Activated CD8-positive, alpha-beta T cell treated with anti-CD3 and anti-CD28 coated beads, Interleukin-2, amount 10 ng/mL, durations not matched to agents 7 days and 5 days (primary cell): Measurements from ENCODE around the gene ATG14. TPM values are rescaled to one million over a fixed set of nuclear protein-coding genes. Genes with fewer than 3 reads are reported as not detected.
"Not testable (repeated sequence)": the region's sequence is repeated elsewhere in the genome, so short reads cannot be mapped to it uniquely, and the experiment has no call there.

Experiments
- ATAC-seq: fragments of 150-1000 bp; cut with Tn5 transposase; one replicate; pipeline ENCODE4 v1.10.0; 2021; ENCODE audit warnings: moderate library complexity
- CTCF ChIA-PET: fragments of 350-600 bp; sonication (Branson Sonifier 250); formaldehyde crosslinking; loops from one replicate; lab custom pipeline; 2021; ENCODE audit warnings: antibody characterized with exemption; lab: Charles Lee
- POLR2A ChIA-PET: fragments of 350-600 bp; sonication (Branson Sonifier 250); formaldehyde crosslinking; loops from one replicate; lab custom pipeline; 2021; ENCODE audit warnings: antibody characterized with exemption; lab: Charles Lee
- DNase-seq: peaks from one replicate; pipeline ENCODE4 v3.0.0-alpha.2; 2020
- H3K27ac Mint-ChIP-seq: one replicate; pipeline ENCODE4 v1.8.0; 2021; ENCODE audit warnings: mild to moderate bottlenecking, mixed read lengths
- H3K27me3 Mint-ChIP-seq: one replicate; pipeline ENCODE4 v1.8.0; 2021; ENCODE audit warnings: low read depth, mixed read lengths
- H3K36me3 Mint-ChIP-seq: one replicate; pipeline ENCODE4 v1.8.0; 2021; ENCODE audit warnings: low read depth, mixed read lengths
- H3K4me1 Mint-ChIP-seq: one replicate; pipeline ENCODE4 v1.8.0; 2021; ENCODE audit warnings: low read depth, mixed read lengths
- H3K4me3 Mint-ChIP-seq: one replicate; pipeline ENCODE4 v1.8.0; 2021; ENCODE audit warnings: mild to moderate bottlenecking, mixed read lengths
- H3K9me3 Mint-ChIP-seq: one replicate; pipeline ENCODE4 v1.8.0; 2022; ENCODE audit warnings: mixed read lengths; ENCODE audit not compliant: insufficient read depth
- total RNA-seq, 2 experiments: library from RNA; stranded (reverse); gene quantifications; one replicate each; pipeline ENCODE4 v1.2.3, GENCODE V29; 2021

The ATG14 gene
- total RNA-seq, 2 experiments from 2014 or later, result 4.4 to 4.6 TPM

GRCh38 chr14:55384536-55384935 lies 27.1 kb downstream of the ATG14 start:
- H3K27me3 Mint-ChIP-seq, result no peaks in the 10 kb centered on the region
- peaks cover 12% of the 10 kb centered on the region for H3K4me1 Mint-ChIP-seq
- H3K27ac Mint-ChIP-seq, result no peak overlapping the region
- POLR2A ChIA-PET, result interaction anchor here (0.9 kb wide), 1 partner anchor 358 kb away, joined by 4 read pairs; the partner anchor contains the start of gene WDHD1
- H3K36me3 Mint-ChIP-seq, result peaks cover 16% of the 10 kb centered on the region
- no peaks in the 10 kb centered on the region for H3K9me3 Mint-ChIP-seq
- H3K4me3 Mint-ChIP-seq, result no peak overlapping the region
- CTCF ChIA-PET, result interaction anchor here (1.3 to 2.1 kb wide), 2 partner anchors 10 to 12 kb away, joined by 4 to 7 read pairs; no protein-coding TSS in a partner anchor
- no peak for ATAC-seq
- no peak for DNase-seq

DNA sequence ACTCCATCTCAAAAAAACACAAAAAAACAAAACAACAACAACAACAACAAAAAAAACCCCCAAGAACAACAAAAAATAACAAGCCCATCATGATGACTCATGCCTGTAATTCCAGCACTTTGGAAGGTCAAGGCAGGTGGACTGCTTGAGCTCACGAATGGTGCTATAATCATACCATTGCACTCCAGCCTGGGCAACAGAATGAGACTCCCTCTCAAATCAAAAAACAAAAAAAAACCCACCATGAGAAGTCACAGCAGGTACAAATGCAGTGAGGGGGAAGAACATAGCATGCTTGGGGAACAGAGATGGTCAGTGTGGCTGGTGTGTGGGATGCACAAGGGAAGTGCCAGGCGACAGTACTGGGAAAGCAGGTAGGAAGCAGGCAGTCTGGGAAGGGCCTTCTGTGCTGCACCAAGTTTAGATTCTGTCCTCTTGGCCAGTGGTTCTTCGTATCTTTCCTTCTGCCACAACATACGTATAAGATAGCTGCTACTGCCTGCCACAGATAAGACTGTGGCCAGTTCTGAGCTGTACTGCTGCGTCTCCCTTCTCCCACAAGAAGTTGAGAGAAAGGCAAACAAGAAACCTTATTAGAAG lies 28.0 kb downstream of the ATG14 start:
- Mint-ChIP-seq H3K9me3 (no peaks in the 10 kb centered on the region), H3K4me1 (peaks cover 12% of the 10 kb centered on the region), H3K27me3 (no peaks in the 10 kb centered on the region), H3K4me3 (no peak overlapping the region), H3K36me3 (peaks cover 18% of the 10 kb centered on the region), H3K27ac (no peak overlapping the region)
- no peak for ATAC-seq
- no peak for DNase-seq
- ChIA-PET POLR2A (interaction anchor here (0.7 to 0.9 kb wide), 2 partner anchors 13 to 357 kb away, joined by 3 to 4 read pairs; partner anchors contain the start of gene WDHD1), CTCF (interaction anchor here (1.1 to 1.5 kb wide), 3 partner anchors 11 to 63 kb away, joined by 3 to 5 read pairs (median 4); no protein-coding TSS in a partner anchor)

DNA sequence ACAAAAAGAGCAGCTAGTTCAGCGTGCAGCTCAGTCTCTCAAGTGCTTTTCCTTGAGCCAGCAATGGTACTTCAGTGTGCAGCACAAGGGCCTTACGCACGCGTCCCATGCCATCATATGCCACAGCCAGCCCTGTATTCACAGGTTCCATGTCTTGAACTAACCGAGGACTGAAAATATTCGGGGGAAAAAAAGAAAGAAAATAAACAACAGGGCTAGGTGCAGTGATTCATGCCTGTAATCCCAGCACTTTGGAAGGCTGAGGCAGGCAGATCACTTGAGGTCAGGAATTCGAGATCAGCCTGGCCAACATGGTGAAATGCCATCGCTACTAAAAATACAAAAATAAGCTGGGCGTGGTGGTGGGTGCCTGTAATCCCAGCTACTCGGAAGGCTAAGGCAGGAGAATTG lies 28.6 kb downstream of the ATG14 start:
- H3K9me3 Mint-ChIP-seq, DNase-seq, POLR2A ChIA-PET, H3K27ac Mint-ChIP-seq, H3K4me3 Mint-ChIP-seq, H3K27me3 Mint-ChIP-seq, ATAC-seq: not testable (repeated sequence)
- peaks cover 18% of the 10 kb centered on the region for H3K36me3 Mint-ChIP-seq
- H3K4me1 Mint-ChIP-seq, result peaks cover 12% of the 10 kb centered on the region
- CTCF ChIA-PET, result interaction anchor here (1.1 to 1.5 kb wide), 2 partner anchors 33 to 63 kb away, joined by 3 to 5 read pairs; no protein-coding TSS in a partner anchor

DNA sequence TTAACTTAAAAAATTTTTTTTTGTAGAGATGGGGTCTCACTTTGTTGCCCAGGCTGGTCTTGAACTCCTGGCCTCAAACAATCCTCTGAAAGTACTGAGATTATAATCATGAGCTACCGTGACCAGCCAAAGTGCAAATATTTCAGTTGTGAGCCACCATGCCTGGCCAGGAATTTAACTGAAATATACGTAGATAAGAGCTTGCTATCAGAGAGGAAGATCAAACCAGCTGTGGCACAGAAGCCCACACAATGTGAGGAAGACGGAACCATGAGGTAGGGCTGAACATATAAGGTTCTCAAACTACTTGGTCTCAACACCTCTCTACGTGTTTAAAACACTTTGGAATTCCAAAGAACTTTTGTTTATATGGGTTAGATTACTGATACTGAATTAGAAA lies 29.1 kb downstream of the ATG14 start:
- POLR2A ChIA-PET, result interaction anchor here (0.5 kb wide), 1 partner anchor 1998 kb away, joined by 8 read pairs; no protein-coding TSS in a partner anchor
- H3K9me3 Mint-ChIP-seq, result no peaks in the 10 kb centered on the region
- H3K27ac Mint-ChIP-seq, result no peak overlapping the region
- peaks cover 12% of the 10 kb centered on the region for H3K4me1 Mint-ChIP-seq
- CTCF ChIA-PET, result interaction anchor here (1.5 kb wide), 1 partner anchor 64 kb away, joined by 5 read pairs; no protein-coding TSS in a partner anchor
- peaks cover 18% of the 10 kb centered on the region for H3K36me3 Mint-ChIP-seq
- no peak for ATAC-seq
- DNase-seq, result no peak
- no peak overlapping the region for H3K4me3 Mint-ChIP-seq
- no peaks in the 10 kb centered on the region for H3K27me3 Mint-ChIP-seq

DNA sequence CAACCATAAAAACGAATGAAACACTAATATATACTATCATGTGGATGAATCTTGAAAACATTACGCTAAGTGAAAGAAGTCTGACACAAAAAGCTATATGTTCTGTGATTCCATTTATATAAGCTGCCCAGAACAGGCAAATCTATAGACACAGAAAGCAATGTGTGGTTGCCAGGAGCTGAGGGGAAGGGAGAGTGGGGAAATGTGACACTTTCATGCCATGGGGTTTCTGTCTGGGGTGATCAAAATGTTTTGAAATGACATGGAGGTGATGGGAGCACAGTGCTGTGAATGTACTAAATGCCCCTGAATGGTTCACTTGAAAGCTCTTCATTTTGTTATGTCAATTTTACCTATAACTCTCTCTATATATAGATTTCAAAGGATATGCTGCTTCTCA lies 30.1 kb downstream of the ATG14 start:
- Mint-ChIP-seq H3K4me1 (peaks cover 7% of the 10 kb centered on the region), H3K27me3 (no peaks in the 10 kb centered on the region), H3K27ac (no peak overlapping the region), H3K36me3 (peaks cover 22% of the 10 kb centered on the region), H3K4me3 (no peak overlapping the region), H3K9me3 (no peaks in the 10 kb centered on the region)
- DNase-seq, result no peak
- ChIA-PET CTCF (interaction anchor here (0.7 to 0.9 kb wide), 2 partner anchors 18 to 136 kb away, joined by 3 read pairs; no protein-coding TSS in a partner anchor), POLR2A (no interaction called here)
- no peak for ATAC-seq

- H3K4me1 Mint-ChIP-seq, result peaks cover 3% of the 10 kb centered on the region
- ATAC-seq (no peak), DNase-seq (no peak)
- ChIA-PET CTCF (interaction anchor here (0.7 to 0.9 kb wide), 2 partner anchors 17 to 135 kb away, joined by 3 read pairs; no protein-coding TSS in a partner anchor), POLR2A (no interaction called here)
- H3K9me3 Mint-ChIP-seq, result no peaks in the 10 kb centered on the region
- no peak overlapping the region for H3K27ac Mint-ChIP-seq
- H3K4me3 Mint-ChIP-seq, result no peak overlapping the region
- H3K27me3 Mint-ChIP-seq, result no peaks in the 10 kb centered on the region
- H3K36me3 Mint-ChIP-seq, result peaks cover 27% of the 10 kb centered on the region
Measured at GRCh38 chr14:55381040-55381439, 30.6 kb downstream of the ATG14 start.

GRCh38 chr14:55377236-55377635 lies 34.4 kb downstream of the ATG14 start:
- ChIA-PET POLR2A (no interaction called here), CTCF (interaction anchor here (1.4 kb wide), 1 partner anchor 8 kb away, joined by 3 read pairs; no protein-coding TSS in a partner anchor)
- H3K36me3 Mint-ChIP-seq, result peaks cover 33% of the 10 kb centered on the region
- no peak overlapping the region for H3K27ac Mint-ChIP-seq
- no peaks in the 10 kb centered on the region for H3K27me3 Mint-ChIP-seq
- no peak for DNase-seq
- peaks cover 19% of the 10 kb centered on the region for H3K4me1 Mint-ChIP-seq
- ATAC-seq, result no peak
- no peaks in the 10 kb centered on the region for H3K9me3 Mint-ChIP-seq
- no peak overlapping the region for H3K4me3 Mint-ChIP-seq

DNA sequence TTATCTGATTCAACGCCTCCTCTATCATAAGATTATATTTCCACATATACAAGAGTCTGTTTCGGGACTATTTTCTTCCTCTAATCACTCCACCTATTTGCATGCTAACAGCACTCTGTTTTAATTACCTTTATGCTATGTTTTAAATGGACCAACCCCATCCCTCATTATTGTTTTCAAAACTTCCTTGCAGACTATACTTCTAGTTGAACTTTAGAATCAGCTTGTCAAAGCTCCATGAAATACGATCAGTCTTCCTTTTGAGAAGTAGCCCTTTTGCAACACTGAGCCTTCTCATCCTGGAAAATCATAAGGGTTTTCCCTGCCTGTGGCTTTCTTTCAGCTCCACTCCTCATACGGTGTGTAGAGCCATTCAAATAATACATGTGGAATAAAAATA lies 36.9 kb downstream of the ATG14 start:
- Mint-ChIP-seq H3K27ac (no peak overlapping the region), H3K4me3 (peak overlapping the region; percentile 2), H3K36me3 (peaks cover 27% of the 10 kb centered on the region), H3K27me3 (no peaks in the 10 kb centered on the region), H3K4me1 (peaks cover 19% of the 10 kb centered on the region), H3K9me3 (no peaks in the 10 kb centered on the region)
- CTCF ChIA-PET, result interaction anchor here (0.7 to 2.3 kb wide), 9 partner anchors 11 to 284 kb away, joined by 4 to 11 read pairs (median 5); no protein-coding TSS in a partner anchor
- ATAC-seq (no peak), DNase-seq (no peak)
- POLR2A ChIA-PET, result interaction anchor here (0.6 to 1.2 kb wide), 5 partner anchors 18 to 428 kb away, joined by 3 to 8 read pairs (median 3); partner anchors contain the start of gene DLGAP5

- peak; percentile 41 for DNase-seq
- no peaks in the 10 kb centered on the region for H3K27me3 Mint-ChIP-seq
- H3K36me3 Mint-ChIP-seq, result peaks cover 28% of the 10 kb centered on the region
- peaks cover 19% of the 10 kb centered on the region for H3K4me1 Mint-ChIP-seq
- H3K9me3 Mint-ChIP-seq, result no peaks in the 10 kb centered on the region
- H3K27ac Mint-ChIP-seq, result peak overlapping the region; percentile 75
- peak overlapping the region; percentile 30 for H3K4me3 Mint-ChIP-seq
- CTCF ChIA-PET, result interaction anchor here (0.7 to 2.3 kb wide), 9 partner anchors 11 to 285 kb away, joined by 4 to 11 read pairs (median 5); no protein-coding TSS in a partner anchor
- ATAC-seq, result peak; percentile 77
- POLR2A ChIA-PET, result interaction anchor here (0.6 to 1.2 kb wide), 6 partner anchors 13 to 429 kb away, joined by 3 to 8 read pairs (median 3); partner anchors contain the start of gene DLGAP5
Measured at GRCh38 chr14:55373784-55374705, 37.6 kb downstream of the ATG14 start.

DNA sequence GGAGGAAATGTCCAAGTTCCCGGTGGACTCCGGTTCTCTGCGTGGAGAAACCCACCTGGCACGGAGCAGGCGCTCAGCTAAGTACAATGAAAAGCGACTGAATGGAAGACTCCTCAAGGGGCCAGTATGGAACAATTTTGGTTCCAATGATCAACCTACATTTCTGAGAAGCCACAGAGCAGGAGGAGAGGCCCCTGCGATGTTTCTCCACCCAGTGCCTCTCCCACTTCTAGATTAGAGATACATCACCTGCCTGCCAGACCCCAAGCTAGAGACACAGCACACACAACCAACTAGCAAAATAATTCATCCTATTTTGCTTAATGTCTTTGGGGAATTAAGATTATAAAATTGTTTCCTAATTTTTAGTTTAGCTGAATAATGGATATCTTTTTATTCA lies 38.8 kb downstream of the ATG14 start:
- ChIA-PET CTCF (interaction anchor here (1.0 to 3.3 kb wide), 5 partner anchors 11 to 127 kb away, joined by 3 to 14 read pairs (median 4); no protein-coding TSS in a partner anchor), POLR2A (interaction anchor here (0.9 to 1.4 kb wide), 4 partner anchors 17 to 102 kb away, joined by 3 to 4 read pairs (median 4); no protein-coding TSS in a partner anchor)
- H3K36me3 Mint-ChIP-seq, result peaks cover 36% of the 10 kb centered on the region
- no peak overlapping the region for H3K4me3 Mint-ChIP-seq
- no peaks in the 10 kb centered on the region for H3K9me3 Mint-ChIP-seq
- DNase-seq (no peak), ATAC-seq (no peak)
- H3K27ac Mint-ChIP-seq, result no peak overlapping the region
- H3K27me3 Mint-ChIP-seq, result no peaks in the 10 kb centered on the region
- H3K4me1 Mint-ChIP-seq, result peaks cover 19% of the 10 kb centered on the region

- H3K27ac Mint-ChIP-seq, result peak overlapping the region; percentile 23
- ATAC-seq (no peak), DNase-seq (no peak)
- no peak overlapping the region for H3K4me3 Mint-ChIP-seq
- H3K36me3 Mint-ChIP-seq, result peaks cover 36% of the 10 kb centered on the region
- H3K4me1 Mint-ChIP-seq, result peaks cover 19% of the 10 kb centered on the region
- POLR2A ChIA-PET, result interaction anchor here (0.8 to 1.4 kb wide), 4 partner anchors 16 to 102 kb away, joined by 3 to 4 read pairs (median 3); partner anchors contain the start of gene ATG14
- H3K9me3 Mint-ChIP-seq, result no peaks in the 10 kb centered on the region
- no peaks in the 10 kb centered on the region for H3K27me3 Mint-ChIP-seq
- CTCF ChIA-PET, result interaction anchor here (0.6 to 3.3 kb wide), 7 partner anchors 12 to 127 kb away, joined by 3 to 14 read pairs (median 4); no protein-coding TSS in a partner anchor
Measured at GRCh38 chr14:55372423-55372822, 39.2 kb downstream of the ATG14 start.
